ENCODE measurements around the gene LAMA2.

DNA sequence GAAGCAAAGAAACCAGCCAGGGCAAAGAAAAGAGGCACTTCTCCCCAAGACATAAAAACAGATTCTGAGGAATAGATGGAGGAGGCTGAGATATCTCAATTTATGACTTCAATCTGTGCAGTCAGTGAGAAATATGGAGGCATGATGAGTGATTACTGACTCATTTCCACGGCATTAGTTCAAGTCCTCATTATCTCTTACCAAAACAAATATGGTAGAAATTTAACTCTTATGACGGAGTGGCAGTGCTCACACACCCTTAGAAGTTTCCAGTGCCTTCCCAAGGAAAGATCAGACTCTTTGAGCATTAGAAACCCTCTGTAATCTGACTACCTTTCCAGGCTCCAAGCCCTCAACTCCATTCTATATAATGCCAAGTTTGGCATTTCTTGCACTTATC, 463.0 kb downstream of the LAMA2 start:
- TF ChIP-seq CTCF (IDR thresholded peaks at IDR 0.05; ENCODE audit: low read length) (no peak), EZH2 (optimal IDR thresholded peaks at IDR 0.05; ENCODE audit: low read depth, low read length) (no peak), EZH2phosphoT487 (IDR thresholded peaks at IDR 0.05; ENCODE audit: low read length) (no peak)
